Right lobe of liver (tissue), 6 donors: ENCODE data around the gene ADAM11. TPM values are rescaled to one million over a fixed set of nuclear protein-coding genes. Genes with fewer than 3 reads are reported as not detected.

ENCODE experiments used
- ATAC-seq, 4 donors: fragments of 200-7000 bp; cut with Tn5 transposase; one replicate each; pipeline ENCODE4 v1.9.1; 2020; ENCODE audit warnings: mild to moderate bottlenecking in 4 of 4, moderate library complexity in 4 of 4
- DNase-seq, 3 donors: peaks; one replicate each; pipeline ENCODE4 v3.0.0-alpha.2; 2020
- H3K27ac ChIP-seq, 3 donors: fragments of 200-600 bp; one replicate each; pipeline ENCODE4 v1.8.0; 2022
- H3K27me3 ChIP-seq, 2 donors: fragments of 200-600 bp; one replicate each; pipeline ENCODE4 v1.8.0; 2022
- H3K36me3 ChIP-seq, 4 donors: fragments of 200-600 bp; sonication (generic) in 1 of 4; one replicate each; pipeline versions ENCODE4 v1.5.1 to v1.8.0; 2017 to 2022; ENCODE audit warnings: control low read depth in 1 of 4
- H3K4me1 ChIP-seq, 4 donors: fragments of 200-600 bp; sonication (generic) in 1 of 4; one replicate each; pipeline versions ENCODE4 v1.5.1 to v1.8.0; 2017 to 2022; ENCODE audit warnings: control low read depth in 1 of 4
- H3K4me3 ChIP-seq, 3 donors: fragments of 200-600 bp; one replicate each; pipeline ENCODE4 v1.8.0; 2022
- H3K9me3 ChIP-seq, 4 donors: fragments of 200-600 bp; sonication (generic) in 1 of 4; one replicate each; pipeline versions ENCODE4 v1.5.1 to v1.8.0; 2017 to 2022; ENCODE audit warnings: control low read depth in 1 of 4
- CTCF ChIP-seq, 4 donors: fragments of 200-600 bp in 3 of 4; fragments of 450-650 bp in 1 of 4; IDR thresholded peaks; one replicate each; pipeline versions ENCODE4 v1.5.1 to v1.8.0; 2016 to 2022; ENCODE audit warnings: antibody characterized with exemption in 4 of 4, mild to moderate bottlenecking in 2 of 4
- POLR2A ChIP-seq: fragments of 450-650 bp; IDR thresholded peaks from one replicate; pipeline ENCODE4 v1.6.1; 2017; ENCODE audit warnings: antibody characterized with exemption, mild to moderate bottlenecking
- WGBS: methylation state at CpG from one replicate; pipeline ENCODE4 v1.1.6; 2018; ENCODE audit warnings: low coverage, low lambda C conversion rate; ENCODE audit not compliant: insufficient coverage; ENCODE audit errors: missing lambda C conversion rate; 5-methylcytosine and 5-hydroxymethylcytosine counted together
- intact Hi-C, 2 donors: fragments of 100-400 bp; cut with DNase I; formaldehyde crosslinking; loops; one replicate each; pipeline versions ENCODE4 v1.11.2 to v1.14.1; 2022
- total RNA-seq, 6 experiments: library from RNA; depleted of rRNA in 2 of 6; stranded (reverse); fragments of >200 nt in 2 of 6; fragmentation: NEBNext Ultra II Directional in 3 of 6; extraction: Animal tissue kit (Norgen Biotek cat#: 25700) in 3 of 6; gene quantifications; one replicate each; pipeline versions ENCODE4 v1.1.0 to v1.2.4, GENCODE V29; 2016 to 2023
- donor health status: DM: no; HTN: yes; CAD: no.
- donor health status: DM: no; HTN: no; CAD: no.
- donor health status: DM: no; HTN: no; CAD: no.
- donor health status: DM: no; HTN: yes; CAD: no.
- donor health status: DM: no; HTN: yes; CAD: no.

ADAM11 gene
- total RNA-seq, 6 experiments from 2014 or later, result 0.04 to 0.12 (median 0.08) TPM; not detected in 2

DNA sequence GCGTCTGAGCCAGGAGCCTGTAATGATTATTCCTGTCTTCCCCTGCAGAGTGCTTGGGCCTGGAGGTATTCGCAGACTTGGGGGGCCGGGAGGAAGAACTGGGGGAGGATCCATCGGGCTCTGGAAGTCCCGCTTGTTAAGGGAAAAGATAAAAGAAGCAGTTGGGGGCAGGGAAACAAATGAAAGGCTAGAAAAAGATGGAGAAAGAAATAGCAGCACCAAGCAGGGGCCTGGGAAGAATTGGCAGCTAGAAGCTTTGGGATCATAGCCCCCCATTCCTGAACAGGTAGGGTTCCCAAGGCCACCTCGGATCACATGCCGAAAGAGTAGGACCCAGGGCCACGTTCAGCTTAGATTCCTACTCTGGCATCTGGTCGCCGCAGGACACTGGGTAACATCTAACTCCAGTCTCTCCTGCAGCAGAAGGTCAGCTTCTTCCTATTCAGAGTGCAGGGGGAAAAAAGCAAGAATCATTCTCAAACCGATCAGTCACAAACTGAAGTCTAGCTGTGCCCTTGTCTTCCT lies 23.6 kb downstream of the ADAM11 start:
- Histone ChIP-seq H3K36me3 (no peaks in the 10 kb centered on the region), H3K27ac (peak overlapping the region in 1 of 3 donors; percentile 24), H3K9me3 (no peaks in the 10 kb centered on the region), H3K27me3 (no peaks in the 10 kb centered on the region), H3K4me1 (peaks cover 0 to 7% (median 0%) of the 10 kb centered on the region in 4 donors), H3K4me3 (no peak overlapping the region)
- WGBS, result 35% methylated on average over 6 of the region's 11 CpGs
- TF ChIP-seq CTCF (IDR thresholded peaks at IDR 0.05), result no peak
- TF ChIP-seq POLR2A, result no peak
- no peak for ATAC-seq
- peak in 1 of 3 donors; percentile 9 for DNase-seq
- intact Hi-C loops, result no loop called here

- WGBS, result 80% methylated on average over 2 of the region's 7 CpGs
- no peaks in the 10 kb centered on the region for H3K4me1 ChIP-seq
- no peak for TF ChIP-seq POLR2A
- TF ChIP-seq CTCF (IDR thresholded peaks at IDR 0.05), result no peak
- intact Hi-C loops, result no loop called here
- DNase-seq, result no peak
- H3K36me3 ChIP-seq, result no peaks in the 10 kb centered on the region
- no peak for ATAC-seq
- no peak overlapping the region for H3K4me3 ChIP-seq
- no peaks in the 10 kb centered on the region for H3K9me3 ChIP-seq
- H3K27me3 ChIP-seq, result no peaks in the 10 kb centered on the region
- no peak overlapping the region for H3K27ac ChIP-seq
These were observed 27.1 kb downstream of the ADAM11 start for GRCh38 chr17:44785921-44786320.

DNA sequence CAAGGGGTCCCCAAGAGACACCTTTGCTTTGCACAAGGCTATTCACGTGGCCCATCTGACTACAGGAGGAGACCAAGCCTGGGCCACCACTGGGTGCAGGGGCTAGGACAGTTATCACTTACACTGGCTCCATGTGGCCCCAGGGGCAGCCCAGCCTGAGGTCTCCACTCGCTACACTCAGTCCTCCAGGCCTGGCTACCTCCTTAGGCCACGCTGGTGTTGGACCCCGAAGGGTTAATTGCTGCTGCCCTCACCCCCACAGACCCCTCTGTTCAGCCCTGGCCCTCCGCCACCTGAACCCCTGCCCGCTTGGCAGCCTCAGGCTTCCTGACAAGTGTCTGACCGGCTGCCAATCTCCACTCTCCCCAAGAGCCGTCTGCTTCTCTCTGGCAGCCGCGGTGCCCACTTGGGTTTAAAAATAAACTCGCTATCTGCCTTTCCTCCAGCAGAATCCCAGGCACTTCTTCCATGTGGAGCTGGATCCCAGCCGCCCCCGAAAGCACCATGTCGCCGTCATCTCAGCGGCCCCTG lies 27.8 kb downstream of the ADAM11 start:
- Histone ChIP-seq H3K36me3 (no peaks in the 10 kb centered on the region), H3K27me3 (no peaks in the 10 kb centered on the region), H3K4me1 (no peaks in the 10 kb centered on the region), H3K4me3 (no peak overlapping the region), H3K27ac (no peak overlapping the region), H3K9me3 (no peaks in the 10 kb centered on the region)
- ATAC-seq (peak in 1 of 4 donors; percentile 24), DNase-seq (no peak)
- TF ChIP-seq CTCF (IDR thresholded peaks at IDR 0.05) (no peak), POLR2A (no peak)
- intact Hi-C loops, result no loop called here
- WGBS, result 57% methylated on average over 8 of the region's 16 CpGs

- no peak for DNase-seq
- no peak overlapping the region for H3K27ac ChIP-seq
- intact Hi-C loops, result no loop called here
- ATAC-seq, result no peak
- TF ChIP-seq POLR2A (no peak), CTCF (IDR thresholded peaks at IDR 0.05) (no peak)
- WGBS, result 76% methylated on average over 14 of the region's 15 CpGs
- no peak overlapping the region for H3K4me3 ChIP-seq
- H3K27me3 ChIP-seq, result no peaks in the 10 kb centered on the region
- no peaks in the 10 kb centered on the region for H3K9me3 ChIP-seq
- no peaks in the 10 kb centered on the region for H3K36me3 ChIP-seq
- no peaks in the 10 kb centered on the region for H3K4me1 ChIP-seq
These were observed 28.6 kb downstream of the ADAM11 start for GRCh38 chr17:44787271-44787940.
